Measurements from ENCODE around the gene MRPL58. TPM values are rescaled to one million over a fixed set of nuclear protein-coding genes. Genes with fewer than 3 reads are reported as not detected.

MRPL58 gene
- total and polyA plus RNA-seq, 10 donors: 16.5 to 60.7 (median 31.7) TPM

DNA sequence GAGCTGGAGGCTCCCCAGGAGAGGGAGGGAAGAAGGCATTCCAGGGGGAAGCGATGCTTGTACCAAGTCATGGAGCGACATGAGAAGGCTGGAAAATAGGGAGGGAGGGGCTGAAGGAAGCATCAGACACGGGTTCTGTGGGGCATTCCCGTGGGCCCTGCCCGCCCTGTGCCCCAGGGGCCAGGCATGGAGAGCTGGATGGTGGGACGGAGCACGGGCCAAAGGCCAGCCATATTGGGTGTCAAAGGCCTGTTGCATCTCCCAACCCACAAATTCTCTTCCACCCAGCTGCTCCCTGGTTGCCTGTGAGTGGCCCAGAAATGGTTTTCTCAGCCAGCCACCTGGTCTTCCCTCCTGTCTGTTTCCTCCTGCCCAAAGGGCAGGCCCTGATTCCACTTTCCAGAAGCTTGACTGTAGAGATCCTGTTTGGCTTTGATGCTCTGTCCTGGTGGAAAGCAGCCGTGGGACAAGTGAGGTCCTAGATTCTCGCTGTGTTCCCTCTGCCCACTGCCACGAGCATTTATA, 21.8 kb upstream of the MRPL58 start:
- DNase-seq: no peak
- intact Hi-C loops (cut with DNase I; ENCODE audit: low total_unique reads): no loop called here
- Histone ChIP-seq H3K9me3 (no peaks in the 10 kb centered on the region), H3K4me1 (peaks cover 4 to 29% (median 19%) of the 10 kb centered on the region in 6 donors), H3K27me3 (replicated peaks in 1 of 7) (peaks cover 0 to 24% (median 4%) of the 10 kb centered on the region in 7 donors), H3K36me3 (no peaks in the 10 kb centered on the region), H3K4me3 (no peak overlapping the region), H3K27ac (no peak overlapping the region)
- 83 to 98% (median 95%) methylated on average over 10 of the region's 10 CpGs for WGBS, 5 donors
- no peak for TF ChIP-seq POLR2AphosphoS5 (IDR thresholded peaks at IDR 0.05)
- TF ChIP-seq POLR2A (IDR thresholded peaks at IDR 0.05): no peak
- TF ChIP-seq, protein P1, sequence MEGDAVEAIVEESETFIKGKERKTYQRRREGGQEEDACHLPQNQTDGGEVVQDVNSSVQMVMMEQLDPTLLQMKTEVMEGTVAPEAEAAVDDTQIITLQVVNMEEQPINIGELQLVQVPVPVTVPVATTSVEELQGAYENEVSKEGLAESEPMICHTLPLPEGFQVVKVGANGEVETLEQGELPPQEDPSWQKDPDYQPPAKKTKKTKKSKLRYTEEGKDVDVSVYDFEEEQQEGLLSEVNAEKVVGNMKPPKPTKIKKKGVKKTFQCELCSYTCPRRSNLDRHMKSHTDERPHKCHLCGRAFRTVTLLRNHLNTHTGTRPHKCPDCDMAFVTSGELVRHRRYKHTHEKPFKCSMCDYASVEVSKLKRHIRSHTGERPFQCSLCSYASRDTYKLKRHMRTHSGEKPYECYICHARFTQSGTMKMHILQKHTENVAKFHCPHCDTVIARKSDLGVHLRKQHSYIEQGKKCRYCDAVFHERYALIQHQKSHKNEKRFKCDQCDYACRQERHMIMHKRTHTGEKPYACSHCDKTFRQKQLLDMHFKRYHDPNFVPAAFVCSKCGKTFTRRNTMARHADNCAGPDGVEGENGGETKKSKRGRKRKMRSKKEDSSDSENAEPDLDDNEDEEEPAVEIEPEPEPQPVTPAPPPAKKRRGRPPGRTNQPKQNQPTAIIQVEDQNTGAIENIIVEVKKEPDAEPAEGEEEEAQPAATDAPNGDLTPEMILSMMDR (IDR thresholded peaks at IDR 0.05 in 8 of 11, conservative IDR thresholded peaks at IDR 0.05 in 3 of 11): no peak

DNA sequence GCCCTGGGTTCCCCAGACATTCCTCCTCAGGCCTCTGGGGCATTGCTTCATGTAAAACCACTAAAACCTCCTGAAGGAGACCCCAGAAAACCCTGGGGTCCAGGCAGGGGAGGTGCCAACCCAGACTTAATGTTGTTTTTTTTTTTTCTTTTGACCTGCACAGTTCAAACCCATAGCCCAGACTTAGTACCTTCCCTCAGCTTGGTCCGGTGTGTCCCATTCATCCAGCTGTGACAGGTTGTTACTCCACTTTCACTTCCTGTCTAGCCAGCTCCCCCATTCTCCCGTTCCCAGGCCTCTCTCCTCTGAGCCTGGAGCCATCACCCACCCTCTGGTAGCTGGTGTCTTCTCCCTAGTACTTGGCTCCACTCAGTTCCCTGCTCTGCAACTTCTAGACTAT, 20.2 kb upstream of the MRPL58 start:
- 28 to 61% (median 38%) methylated on average over 2 of the region's 2 CpGs for WGBS, 5 donors
- intact Hi-C loops (cut with DNase I; ENCODE audit: low total_unique reads): no loop called here
- TF ChIP-seq POLR2A (IDR thresholded peaks at IDR 0.05) (no peak), POLR2AphosphoS5 (IDR thresholded peaks at IDR 0.05) (no peak)
- TF ChIP-seq, protein P1 (IDR thresholded peaks at IDR 0.05 in 8 of 11, conservative IDR thresholded peaks at IDR 0.05 in 3 of 11): no peak
- Histone ChIP-seq H3K27me3 (replicated peaks in 1 of 7) (peaks cover 0 to 17% (median 4%) of the 10 kb centered on the region in 7 donors), H3K4me1 (peaks cover 0 to 18% (median 11%) of the 10 kb centered on the region in 6 donors), H3K4me3 (no peak overlapping the region), H3K36me3 (no peaks in the 10 kb centered on the region), H3K9me3 (no peaks in the 10 kb centered on the region), H3K27ac (no peak overlapping the region)
- DNase-seq: no peak

DNA sequence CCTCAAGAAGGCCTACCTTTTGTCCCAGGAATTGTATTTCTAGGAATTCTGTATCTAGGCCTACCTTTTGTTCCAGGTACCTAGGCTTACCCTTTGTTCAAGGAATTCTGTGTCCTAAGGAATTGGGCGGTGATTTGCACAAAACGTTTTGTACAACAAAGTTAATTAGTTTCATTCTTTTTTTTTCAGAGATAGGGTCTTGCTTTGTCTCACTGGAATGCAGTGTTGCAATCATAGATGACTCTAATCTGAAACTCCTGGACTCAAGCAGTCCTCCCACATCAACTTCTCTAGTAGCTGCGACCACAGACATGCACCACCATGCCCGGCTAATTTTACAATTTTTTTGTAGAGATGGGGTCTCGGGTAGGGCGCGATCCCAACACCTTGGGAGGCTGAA, 18.0 kb upstream of the MRPL58 start:
- no peak for DNase-seq
- no peak for TF ChIP-seq POLR2A (IDR thresholded peaks at IDR 0.05)
- TF ChIP-seq, protein P1 (IDR thresholded peaks at IDR 0.05 in 8 of 11, conservative IDR thresholded peaks at IDR 0.05 in 3 of 11): no peak
- Histone ChIP-seq H3K27me3 (replicated peaks in 1 of 7) (no peaks in the 10 kb centered on the region), H3K4me1 (no peaks in the 10 kb centered on the region), H3K27ac (no peak overlapping the region), H3K4me3 (no peak overlapping the region), H3K9me3 (no peaks in the 10 kb centered on the region), H3K36me3 (no peaks in the 10 kb centered on the region)
- intact Hi-C loops (cut with DNase I; ENCODE audit: low total_unique reads): no loop called here
- WGBS, 5 donors: 90 to 93% (median 90%) methylated on average over 7 of the region's 7 CpGs

DNA sequence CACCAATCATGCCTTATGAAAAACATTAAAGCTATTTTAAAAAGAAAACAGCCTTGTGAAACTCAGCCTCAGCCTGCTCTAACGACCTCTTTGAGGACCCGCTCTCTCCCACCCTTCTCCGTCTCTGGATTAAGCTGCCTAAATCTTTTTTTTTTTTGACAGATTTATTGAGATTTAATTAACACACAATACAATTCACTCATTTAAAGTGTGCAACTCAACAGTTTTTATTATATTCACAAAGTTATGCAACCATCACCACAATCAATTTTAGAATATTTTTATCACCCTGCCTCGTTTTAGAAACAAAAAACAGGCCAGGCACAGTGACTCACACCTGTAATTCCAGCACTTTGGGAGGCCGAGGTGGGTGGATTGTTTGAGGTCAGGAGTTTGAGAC, 16.6 kb upstream of the MRPL58 start:
- Histone ChIP-seq H3K4me3 (no peak overlapping the region), H3K36me3 (no peaks in the 10 kb centered on the region), H3K27ac (no peak overlapping the region), H3K27me3 (replicated peaks in 1 of 7) (no peaks in the 10 kb centered on the region), H3K4me1 (no peaks in the 10 kb centered on the region), H3K9me3 (no peaks in the 10 kb centered on the region)
- no peak for DNase-seq
- 82 to 85% (median 83%) methylated on average over 5 of the region's 5 CpGs for WGBS, 5 donors
- TF ChIP-seq, protein P1 (IDR thresholded peaks at IDR 0.05 in 8 of 11, conservative IDR thresholded peaks at IDR 0.05 in 3 of 11): no peak
- TF ChIP-seq POLR2AphosphoS5 (IDR thresholded peaks at IDR 0.05) (no peak), POLR2A (IDR thresholded peaks at IDR 0.05) (no peak)
- intact Hi-C loops (cut with DNase I; ENCODE audit: low total_unique reads): no loop called here
